Measurements from ENCODE around the gene RBMY1E. TPM values are rescaled to one million over a fixed set of nuclear protein-coding genes. Genes with fewer than 3 reads are reported as not detected.
"Not testable (repeated sequence)": the region's sequence is repeated elsewhere in the genome, so short reads cannot be mapped to it uniquely, and the experiment has no call there.

The RBMY1E gene
- polyA plus RNA-seq (2014; cell fraction: cytosol; rRNA removed), result not detected in 2 replicates
- not detected in 2 replicates for polyA plus RNA-seq (2014; cell fraction: nucleus; rRNA removed)

DNA sequence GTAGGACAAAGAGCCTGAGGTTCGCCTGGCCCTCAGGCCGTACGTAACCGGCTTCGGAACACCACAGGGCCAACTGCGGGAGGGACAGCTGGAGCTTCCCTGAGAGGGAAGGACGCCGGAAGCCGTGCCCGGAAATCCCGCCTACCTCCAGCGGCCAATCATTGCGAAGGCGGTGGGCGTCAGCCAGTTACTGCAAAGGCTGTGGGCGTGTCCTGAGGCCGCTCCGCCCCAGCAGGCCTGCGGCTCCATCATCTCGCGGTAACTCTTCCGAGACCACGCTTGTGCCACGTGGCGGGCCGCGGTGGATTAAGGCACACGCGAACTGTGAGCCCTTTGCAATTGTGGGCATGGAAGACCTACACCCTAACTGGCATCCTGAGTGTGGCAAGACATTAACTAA is at the start of gene RBMY1E:
Gene RBMY1E (minus strand): TSS at position 101 of the 400 bp plus-strand sequence. CDS start 1,978 bp downstream, outside the sequence.
- DNase-seq (ENCODE audit: low spot score), result not testable (repeated sequence)

DNA sequence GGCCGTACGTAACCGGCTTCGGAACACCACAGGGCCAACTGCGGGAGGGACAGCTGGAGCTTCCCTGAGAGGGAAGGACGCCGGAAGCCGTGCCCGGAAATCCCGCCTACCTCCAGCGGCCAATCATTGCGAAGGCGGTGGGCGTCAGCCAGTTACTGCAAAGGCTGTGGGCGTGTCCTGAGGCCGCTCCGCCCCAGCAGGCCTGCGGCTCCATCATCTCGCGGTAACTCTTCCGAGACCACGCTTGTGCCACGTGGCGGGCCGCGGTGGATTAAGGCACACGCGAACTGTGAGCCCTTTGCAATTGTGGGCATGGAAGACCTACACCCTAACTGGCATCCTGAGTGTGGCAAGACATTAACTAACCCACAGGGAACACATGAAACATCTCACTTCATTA is 23.4 kb downstream of the RBMY1E start, which contains the start of gene RBMY1D:
Gene RBMY1D (minus strand): TSS at position 101 of the 400 bp plus-strand sequence. CDS start 2,013 bp downstream, outside the sequence.
- not testable (repeated sequence) for DNase-seq (ENCODE audit: low spot score)

DNA sequence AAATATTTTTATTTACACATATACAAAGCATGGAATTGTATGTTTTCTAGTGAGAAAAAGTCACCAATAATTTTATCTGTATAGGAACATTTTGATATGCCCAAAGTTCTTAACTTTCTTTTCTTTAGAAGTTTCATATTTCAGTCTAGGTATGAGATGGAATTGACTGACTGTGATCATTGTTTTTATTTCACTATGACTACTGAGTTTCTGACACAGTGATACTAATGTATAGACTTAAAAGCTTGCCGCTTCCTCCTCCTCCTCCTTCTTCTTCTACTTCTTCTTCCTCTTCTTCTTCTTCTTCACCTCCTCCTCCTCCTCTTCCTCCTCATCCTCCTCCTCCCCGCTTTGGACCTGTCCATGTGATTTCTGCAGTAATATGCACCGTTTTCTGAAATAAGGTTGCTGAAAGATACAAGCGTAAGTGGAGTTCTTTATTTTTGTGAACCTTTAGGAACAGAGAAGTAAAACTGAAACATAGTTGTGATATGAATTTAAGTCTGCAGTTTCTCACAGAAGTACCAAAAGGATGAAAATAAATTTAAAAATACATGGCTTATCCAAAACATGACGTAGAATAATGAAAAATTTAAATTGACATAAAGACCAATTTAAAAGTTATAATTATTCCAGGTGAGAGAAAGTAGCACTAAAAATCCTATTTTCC is 48.3 kb downstream of the RBMY1E start:
- DNase-seq (ENCODE audit: low spot score), result not testable (repeated sequence)
